OCI-M1 (cell line): Measurements from ENCODE around the gene ZDHHC14.
"Not testable (repeated sequence)": the region's sequence is repeated elsewhere in the genome, so short reads cannot be mapped to it uniquely, and the experiment has no call there.

Experiments
- DNase-seq: peaks from one replicate; lab custom pipeline; 2025; lab: John Stamatoyannopoulos, UW

The ZDHHC14 gene

GRCh38 chr6:157690441-157691210 is 309.6 kb downstream of the ZDHHC14 start:
- no peak for DNase-seq

DNA sequence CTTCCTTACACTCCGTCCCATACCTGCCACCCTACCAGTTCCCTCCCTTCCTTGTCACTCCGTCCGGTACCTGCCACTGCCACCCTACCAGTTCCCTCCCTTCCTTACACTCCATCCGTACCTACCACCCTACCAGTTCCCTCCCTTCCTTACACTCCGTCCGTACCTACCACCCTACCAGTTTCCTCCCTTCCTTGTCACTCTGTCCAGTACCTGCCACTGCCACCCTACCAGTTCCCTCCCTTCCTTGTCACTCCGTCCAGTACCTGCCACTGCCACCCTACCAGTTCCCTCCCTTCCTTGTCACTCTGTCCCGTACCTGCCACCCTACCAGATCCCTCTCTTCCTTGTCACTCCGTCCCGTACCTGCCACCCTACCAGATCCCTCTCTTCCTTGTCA is 310.6 kb downstream of the ZDHHC14 start:
- not testable (repeated sequence) for DNase-seq

- no peak for DNase-seq
These were observed 312.9 kb downstream of the ZDHHC14 start for GRCh38 chr6:157693867-157694266.

GRCh38 chr6:157695301-157696040 is 314.5 kb downstream of the ZDHHC14 start:
- DNase-seq = no peak

DNA sequence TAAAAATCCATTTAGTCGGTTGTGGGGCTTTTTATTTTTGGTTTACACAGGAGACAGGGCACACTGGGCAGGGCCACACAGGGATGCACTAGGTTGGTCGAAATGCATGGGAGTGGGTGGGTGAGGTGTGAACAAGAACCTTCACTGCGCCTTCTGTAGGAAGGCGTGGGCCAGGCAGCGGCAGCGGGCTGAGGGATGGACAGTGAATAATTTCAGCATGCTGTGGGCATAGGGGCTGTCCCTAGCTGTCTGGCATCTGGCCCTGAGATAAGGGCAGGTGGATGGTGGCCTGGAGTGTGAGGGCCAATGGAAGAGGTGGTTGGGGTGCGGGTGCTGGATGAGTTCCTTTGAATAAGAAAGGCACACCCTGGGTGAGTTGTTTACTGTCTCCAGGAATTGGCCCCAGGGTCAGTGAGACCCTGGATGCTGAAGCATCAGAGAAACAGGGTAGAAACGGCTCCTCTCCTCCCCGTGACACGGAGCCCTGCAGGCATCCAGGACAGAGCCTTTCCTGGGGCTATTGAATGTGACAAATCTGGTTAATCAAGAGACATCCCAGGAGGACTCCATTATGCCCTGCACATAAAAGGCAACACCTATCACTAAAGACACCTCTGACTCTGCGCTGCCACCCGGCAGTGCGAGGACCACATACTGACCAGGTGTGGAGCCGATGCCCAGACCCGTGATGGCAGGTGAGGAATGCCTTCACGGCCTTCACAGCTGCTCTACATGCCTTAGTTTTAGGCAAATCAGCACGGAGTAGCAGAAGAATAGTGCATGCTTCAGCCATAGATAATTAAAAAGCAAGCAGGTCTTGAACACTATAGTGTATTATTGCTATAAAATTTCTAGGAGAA is 319.0 kb downstream of the ZDHHC14 start:
- no peak for DNase-seq

- not testable (repeated sequence) for DNase-seq
These were observed 325.4 kb downstream of the ZDHHC14 start for GRCh38 chr6:157706351-157706750.

GRCh38 chr6:157706883-157707282 is 325.9 kb downstream of the ZDHHC14 start:
- DNase-seq = peak; percentile 13

DNA sequence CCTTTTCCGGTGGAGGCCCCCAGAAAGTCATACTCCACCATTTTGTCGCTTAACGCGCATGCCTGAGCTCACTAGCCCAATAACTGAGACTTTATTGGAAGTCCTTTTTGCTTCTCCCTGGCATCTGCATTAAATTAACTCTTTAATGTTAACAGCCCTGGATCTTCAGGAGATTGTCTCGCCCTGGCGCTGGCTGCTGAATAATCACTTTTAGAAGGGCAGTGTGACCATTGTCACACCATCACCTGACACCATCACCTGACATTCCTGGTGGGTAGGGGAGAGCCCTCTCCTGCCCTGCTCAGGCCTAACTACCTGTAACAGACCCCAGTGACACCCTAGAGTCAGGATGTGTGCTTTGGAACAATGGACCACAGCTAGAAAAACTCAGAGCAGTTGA is 326.6 kb downstream of the ZDHHC14 start:
- DNase-seq = no peak

DNA sequence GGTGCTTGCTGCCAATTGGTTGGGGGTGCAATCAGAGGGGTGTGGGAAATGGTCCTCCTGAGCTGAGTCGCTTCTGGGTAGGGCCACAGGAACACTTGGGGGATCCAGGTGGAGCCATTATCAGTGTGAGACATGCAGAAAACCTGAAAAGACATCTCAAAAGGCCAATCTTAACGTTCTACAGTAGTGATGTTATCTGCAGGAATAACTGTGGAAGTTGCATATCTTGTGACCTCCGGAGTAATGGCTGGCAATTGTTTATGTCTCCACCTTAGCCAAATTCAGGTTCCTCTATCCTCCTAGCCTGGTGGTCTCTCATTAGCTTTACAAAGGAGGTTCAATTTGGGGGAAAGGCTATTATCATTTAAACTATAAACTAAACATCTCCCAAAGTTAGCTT is 327.2 kb downstream of the ZDHHC14 start:
- DNase-seq = no peak

DNA sequence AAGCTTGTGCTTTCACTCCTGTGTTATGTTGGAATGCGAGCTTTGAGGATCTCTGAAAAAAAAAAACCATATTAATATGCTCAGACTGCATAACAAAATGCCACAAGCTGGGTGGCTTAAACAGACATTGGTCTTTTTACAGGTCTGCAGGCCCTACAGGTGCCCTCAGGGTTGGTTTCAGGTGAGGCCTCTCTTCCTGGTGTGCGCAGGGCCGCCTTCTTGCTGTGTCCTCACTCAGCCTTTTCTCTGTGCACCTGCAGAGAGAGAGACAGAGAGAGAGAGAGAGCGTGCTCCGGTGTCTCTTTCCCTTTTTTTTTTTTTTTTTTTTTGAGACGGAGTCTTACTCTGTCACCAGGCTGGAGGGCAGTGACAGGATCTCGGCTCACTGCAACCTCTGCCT is 327.9 kb downstream of the ZDHHC14 start:
- DNase-seq = no peak

DNA sequence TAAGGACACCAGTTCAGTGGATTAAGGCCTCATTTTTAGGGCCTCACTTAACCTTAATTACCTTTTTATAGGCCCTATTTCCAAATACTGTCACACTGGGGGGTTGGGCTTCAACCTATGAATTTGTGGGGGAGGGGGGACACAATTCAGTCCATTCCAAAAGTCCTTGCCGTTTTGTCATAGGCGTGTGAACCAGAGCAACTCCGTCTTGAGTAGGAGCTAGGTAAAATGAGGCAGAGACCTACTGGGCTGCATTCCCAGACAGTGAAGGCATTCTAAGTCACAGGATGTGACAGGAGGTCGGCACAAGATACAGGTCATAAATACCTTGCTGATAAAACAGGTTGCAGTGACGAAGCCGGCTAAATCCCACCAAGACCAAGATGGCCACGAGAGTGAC is 328.6 kb downstream of the ZDHHC14 start:
- no peak for DNase-seq

DNA sequence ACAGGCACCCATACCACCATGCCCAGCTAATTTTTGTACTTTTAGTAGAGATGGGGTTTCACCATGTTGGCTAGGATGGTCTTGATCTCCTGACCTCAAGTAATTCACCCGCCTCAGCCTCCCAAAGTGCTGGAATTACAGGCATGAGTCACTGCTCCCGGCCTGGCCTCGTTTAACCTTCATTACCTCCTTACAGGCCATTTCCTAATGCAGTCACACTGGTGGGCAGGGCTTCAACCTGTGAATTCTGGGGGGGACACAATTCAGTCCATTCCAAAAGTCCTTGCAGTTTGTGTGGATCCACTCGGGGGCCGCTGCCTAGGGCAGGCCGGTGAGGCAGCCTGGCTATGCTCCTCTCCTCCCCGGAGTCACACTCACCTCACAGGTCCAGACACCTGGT is 329.6 kb downstream of the ZDHHC14 start:
- no peak for DNase-seq

DNA sequence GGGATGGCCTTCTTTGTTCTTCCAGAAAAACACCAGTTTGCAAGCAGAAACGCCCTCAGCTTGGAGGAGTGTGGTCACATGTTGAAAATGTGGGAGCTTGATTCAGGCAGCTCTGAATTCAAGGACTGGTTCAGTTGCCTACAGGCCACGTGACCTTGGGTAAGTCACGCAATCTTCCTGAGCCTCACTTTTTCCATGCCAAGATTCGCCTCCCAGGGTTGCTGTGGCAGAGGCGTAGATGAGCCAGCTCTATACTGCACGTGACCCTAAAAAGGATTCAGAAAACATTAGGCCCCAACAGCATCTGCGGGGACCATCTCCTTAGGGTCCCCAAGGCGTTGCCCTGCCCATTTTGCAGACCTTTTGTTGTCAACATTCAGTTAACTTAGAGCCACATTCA is 330.1 kb downstream of the ZDHHC14 start:
- DNase-seq = no peak

DNA sequence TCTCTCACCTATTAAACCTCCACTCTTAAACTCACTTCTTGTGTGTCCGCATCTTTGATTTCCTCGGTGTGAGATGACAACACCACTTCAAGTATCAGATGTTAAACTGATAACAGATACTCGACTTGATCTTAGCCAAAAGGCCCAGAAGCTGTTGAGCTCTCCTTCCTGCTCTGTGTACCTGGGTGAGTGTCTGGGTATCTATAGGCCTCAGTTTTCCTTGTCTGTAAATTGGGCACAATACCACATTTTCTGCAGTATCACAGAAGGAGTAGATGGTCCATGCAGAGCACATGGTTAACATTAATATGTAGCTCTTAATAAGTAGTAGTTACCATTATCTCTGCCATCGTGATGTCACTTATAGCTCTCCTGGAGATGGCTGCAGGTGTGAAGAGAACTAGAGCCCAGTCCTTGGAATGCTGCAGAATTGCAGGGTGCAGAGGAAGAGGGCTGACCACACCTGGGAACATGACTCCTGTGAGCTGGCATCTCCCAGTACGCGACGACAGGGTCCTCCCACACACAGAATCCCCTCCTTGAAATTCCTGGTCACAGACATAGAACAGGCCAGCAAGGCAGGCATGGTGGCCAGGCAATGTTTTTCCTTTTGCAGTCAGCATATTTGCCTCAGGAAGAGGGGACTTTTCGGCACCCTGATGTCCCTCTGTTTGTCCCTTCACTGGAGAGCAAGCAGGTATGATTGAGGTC is 331.8 kb downstream of the ZDHHC14 start:
- no peak for DNase-seq

- DNase-seq = no peak
These were observed 332.6 kb downstream of the ZDHHC14 start for GRCh38 chr6:157713451-157714152.

DNA sequence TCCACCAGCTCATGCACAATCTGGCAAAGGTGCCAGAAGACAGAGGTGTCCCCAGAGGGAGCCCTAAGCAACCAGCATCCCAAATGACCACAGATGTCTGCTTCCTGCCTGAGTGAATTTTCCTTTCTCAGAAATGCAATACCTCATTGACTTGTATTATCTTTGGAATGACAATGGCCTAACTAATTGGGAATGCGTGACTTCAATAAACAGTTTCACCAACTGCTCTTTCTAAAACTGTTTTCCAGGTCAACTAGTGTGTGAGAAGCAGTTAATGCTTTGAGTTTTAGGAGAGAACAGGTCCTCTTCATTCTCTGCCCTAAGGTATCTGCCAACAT is 333.1 kb downstream of the ZDHHC14 start:
- no peak for DNase-seq

DNA sequence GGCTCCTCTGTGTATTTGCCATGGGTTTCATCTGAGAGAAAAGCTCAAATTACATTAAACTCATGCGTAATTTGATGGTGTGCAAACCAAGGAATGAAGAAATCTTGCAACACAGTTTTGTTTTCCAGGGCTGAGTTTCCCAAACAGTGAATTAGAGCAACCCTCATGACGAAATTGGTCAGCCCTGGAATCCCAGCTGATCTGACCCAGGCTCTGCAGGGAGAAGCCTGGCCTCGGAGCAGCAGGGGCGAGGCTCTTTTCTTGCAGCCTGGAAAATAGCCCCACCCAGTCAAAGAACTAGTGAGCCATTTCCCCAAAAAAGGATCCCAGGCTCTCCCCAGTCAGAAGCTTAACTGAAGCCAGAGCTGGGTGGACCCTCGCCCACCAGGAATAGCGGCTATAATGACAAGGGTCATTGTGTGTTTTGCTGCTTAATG is 334.8 kb downstream of the ZDHHC14 start:
- DNase-seq = no peak

- DNase-seq = no peak
These were observed 335.4 kb downstream of the ZDHHC14 start for GRCh38 chr6:157716251-157716995.

GRCh38 chr6:157717340-157717748 is 336.4 kb downstream of the ZDHHC14 start:
- DNase-seq = no peak

DNA sequence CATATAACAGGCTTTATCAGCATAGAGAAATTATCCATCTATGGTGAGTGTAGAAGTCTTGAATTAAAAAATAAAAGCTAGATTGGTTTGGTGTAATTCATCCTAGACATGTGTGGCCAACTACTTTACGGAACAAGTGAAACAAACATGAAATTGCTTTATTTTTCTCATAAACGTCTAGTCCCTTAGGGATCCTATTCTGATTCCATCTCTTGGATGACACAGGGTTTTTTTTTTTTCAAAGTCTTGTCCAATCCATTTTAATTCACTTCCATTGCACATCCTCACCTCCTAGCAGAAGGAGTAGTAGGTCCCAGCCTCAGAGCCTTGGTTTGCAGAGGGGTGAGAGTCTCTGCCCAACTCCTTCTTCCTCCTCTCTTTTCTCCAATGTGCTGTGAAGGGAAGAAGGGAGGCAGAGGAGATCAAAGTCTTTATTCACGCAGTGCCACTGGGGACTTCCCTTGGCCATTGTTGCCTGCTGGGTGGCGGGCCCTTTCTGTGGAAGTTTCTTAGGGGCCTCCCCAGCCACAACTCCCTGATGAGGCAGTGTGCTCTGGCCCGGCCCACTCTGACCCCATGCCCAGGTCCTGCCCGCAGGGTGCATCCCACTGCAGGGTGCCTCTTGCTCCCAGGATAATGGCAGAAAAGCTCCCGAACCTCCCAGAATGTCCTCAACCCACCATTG is 337.7 kb downstream of the ZDHHC14 start:
- DNase-seq = no peak
